ENCODE results near the gene FITM2.

GRCh38 chr20:44302736-44303135 lies 8.3 kb downstream of the FITM2 start:
- no peak for TF ChIP-seq EP300 (IDR thresholded peaks at IDR 0.05)
- no peak for TF ChIP-seq CTCF (IDR thresholded peaks at IDR 0.05)
